K562 (cell line): ENCODE results near the gene TMEM107. TPM values are rescaled to one million over a fixed set of nuclear protein-coding genes. Genes with fewer than 3 reads are reported as not detected.
A peak's percentile ranks its signal among the peaks of the same experiment; 100 is the strongest.

Experiments used
- CBFB ChIP-seq: sonication (generic); formaldehyde crosslinking; IDR thresholded peaks from 2 replicates; pipeline ENCODE4 v1.4.0; 2020; ENCODE audit warnings: mild to moderate bottlenecking, missing genetic modification reagents
- CEBPZ ChIP-seq: fragments of 150-350 bp; IDR thresholded peaks from 2 replicates; pipeline ENCODE4 v1.6.1; 2014; ENCODE audit warnings: low read depth, mild to moderate bottlenecking, low read length, borderline replicate concordance
- CSDE1 ChIP-seq, 2 experiments: fragments of 450-650 bp; IDR thresholded peaks; 2 replicates each; pipeline ENCODE4 v1.6.1; 2016; ENCODE audit warnings: mild to moderate bottlenecking in 1 of 2
- DPF2 ChIP-seq: fragments of 450-650 bp; IDR thresholded peaks from 2 replicates; pipeline ENCODE4 v1.6.1; 2016
- JUND ChIP-seq, 2 experiments: IDR thresholded peaks; 2 replicates in 1 of 2; 3 replicates in 1 of 2; pipeline ENCODE4 v1.6.1; 2011; ENCODE audit warnings: borderline replicate concordance in 2 of 2, low read depth in 2 of 2, low read length in 2 of 2, improper control_type of control experiment in 1 of 2, missing biosample characterization in 1 of 2, missing genetic modification characterization in 1 of 2, missing genetic modification reagents in 1 of 2
- NFE2L1 ChIP-seq: fragments of 450-650 bp; IDR thresholded peaks from 2 replicates; pipeline ENCODE4 v1.6.1; 2016; ENCODE audit warnings: missing genetic modification characterization, low read depth, mild to moderate bottlenecking, missing compliant biosample characterization, moderate library complexity, borderline replicate concordance
- NR2C1 ChIP-seq, 2 experiments: fragments of 450-650 bp; IDR thresholded peaks; 2 replicates each; pipeline ENCODE4 v1.6.1; 2017; ENCODE audit warnings: mild to moderate bottlenecking in 2 of 2, antibody characterized with exemption in 1 of 2, inconsistent platforms in 1 of 2, missing compliant biosample characterization in 1 of 2, missing genetic modification characterization in 1 of 2
- RAD21 ChIP-seq, 2 experiments: fragments of 250-450 bp in 1 of 2; fragments of 450-650 bp in 1 of 2; sonication (Bioruptor Pico) in 1 of 2; formaldehyde crosslinking in 1 of 2; IDR thresholded peaks in 1 of 2; conservative IDR thresholded peaks in 1 of 2; 2 replicates each; pipeline versions ENCODE4 v1.4.0 to v1.8.0; 2020 to 2022; ENCODE audit warnings: mild to moderate bottlenecking in 2 of 2, moderate library complexity in 1 of 2
- TRIM24 ChIP-seq, 2 experiments: fragments of 450-650 bp; IDR thresholded peaks; 2 replicates each; pipeline ENCODE4 v1.6.1; 2016
- ZBTB17 ChIP-seq: fragments of 450-650 bp; formaldehyde crosslinking; IDR thresholded peaks from 2 replicates; pipeline ENCODE4 v1.4.0; 2020; ENCODE audit warnings: mild to moderate bottlenecking
- ZNF589 ChIP-seq: fragments of 200-800 bp; sonication (Bioruptor generic); IDR thresholded peaks from 2 replicates; pipeline ENCODE4 v1.6.1; 2016; ENCODE audit warnings: low read depth, missing genetic modification characterization, missing compliant biosample characterization
- ZNF592 ChIP-seq: fragments of 450-650 bp; IDR thresholded peaks from 2 replicates; pipeline ENCODE4 v1.6.1; 2017; ENCODE audit warnings: antibody characterized with exemption, mild to moderate bottlenecking
- polyA plus RNA-seq, 8 experiments: library from polyadenylated mRNA; depleted of rRNA in 4 of 8; stranded (reverse) in 5 of 8; unstranded in 3 of 8; fragments of >200 nt; fragmentation: Nextera tagmentation in 2 of 8; fragmentation: Illumina TruSeq in 1 of 8; extraction: Ambion mirVana in 2 of 8; extraction: Trizol in 1 of 8; gene quantifications; 2 replicates each; pipeline versions ENCODE4 v1.2.1 to v1.2.3, GENCODE V29; 2011 to 2014; ENCODE audit warnings: inconsistent platforms in 1 of 8, missing spikeins in 1 of 8
- total RNA-seq, 7 experiments: library from RNA; depleted of rRNA in 6 of 7; stranded (reverse); fragments of >200 nt in 6 of 7; fragmentation: Illumina TruSeq in 2 of 7; extraction: Trizol in 2 of 7; gene quantifications; 2 replicates each; pipeline versions ENCODE4 v1.2.1 to v1.2.3, GENCODE V29; 2011 to 2021; ENCODE audit warnings: low replicate concordance in 1 of 7
- TF ChIP-seq, protein P1 (sequence below), 3 experiments: IDR thresholded peaks in 2 of 3; conservative IDR thresholded peaks in 1 of 3; 2 replicates each; pipeline ENCODE4 v1.5.1; 2011 to 2012; ENCODE audit warnings: low read length in 3 of 3, mild to moderate bottlenecking in 3 of 3, control low read depth in 2 of 3, improper control_type of control experiment in 1 of 3, inconsistent platforms in 1 of 3, low read depth in 1 of 3, mixed read lengths in 1 of 3, moderate library complexity in 1 of 3; ENCODE audit not compliant: insufficient read depth in 2 of 3
- TF ChIP-seq, protein P2 (sequence below), 2 experiments: fragments of 250-450 bp in 1 of 2; fragments of 450-650 bp in 1 of 2; sonication (Bioruptor Pico) in 1 of 2; IDR thresholded peaks; 2 replicates each; pipeline versions ENCODE4 v1.6.1 to v1.8.0; 2016 to 2021; ENCODE audit warnings: mild to moderate bottlenecking in 2 of 2, moderate library complexity in 2 of 2, missing compliant biosample characterization in 1 of 2, missing genetic modification characterization in 1 of 2

Gene TMEM107
- total and polyA plus RNA-seq, 9 of the 15 experiments (the other 6 are each of a cell fraction or from before 2014, with no cell fraction given) = 7.1 to 26.2 (median 16.9) TPM

DNA sequence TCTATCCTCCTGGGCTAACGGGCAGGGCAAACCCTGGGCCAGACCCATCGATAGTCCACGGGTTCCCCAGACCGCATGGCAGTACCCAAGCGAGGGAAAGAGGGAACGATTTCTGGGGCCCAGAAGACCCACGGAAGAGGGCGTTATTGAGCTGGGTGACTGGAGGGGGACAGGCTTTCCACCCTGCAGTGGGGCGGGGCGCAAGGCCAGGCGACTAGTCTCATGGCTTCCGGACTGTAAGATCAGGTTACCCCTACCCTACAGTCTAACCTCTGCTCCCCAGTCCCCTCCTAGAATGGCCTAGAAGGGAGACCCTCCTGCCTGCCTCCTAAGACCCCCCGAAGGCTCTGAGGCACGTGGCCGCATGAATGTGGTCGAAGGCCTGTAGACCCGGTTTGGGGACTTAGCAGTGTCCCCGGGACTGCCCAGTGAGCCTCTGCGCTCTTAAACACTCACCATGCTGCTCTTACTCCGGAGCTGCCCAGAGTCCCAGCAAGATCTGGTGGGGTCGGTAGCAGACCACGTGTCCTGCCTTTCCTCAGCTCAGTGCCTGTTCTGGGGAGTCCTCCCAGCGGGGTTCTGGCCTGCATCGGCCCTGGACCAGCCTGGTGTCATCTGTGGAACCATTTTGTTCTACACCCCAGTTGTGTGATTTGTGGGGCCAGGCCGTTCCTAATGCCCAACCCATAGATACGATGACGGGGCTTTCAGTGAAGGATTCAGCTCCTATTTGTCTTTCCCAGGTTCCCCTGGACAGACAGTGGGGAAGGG lies 47.4 kb upstream of the TMEM107 start (continued):
- TF ChIP-seq ZNF589 = peak; percentile 50; the same call in 1 of the 2 replicates
- TF ChIP-seq RAD21 (CRISPR knock-in tag; conservative IDR thresholded peaks at IDR 0.05 in 1 of 2, IDR thresholded peaks at IDR 0.05 in 1 of 2) = peak; percentile 27 to 43
- TF ChIP-seq DPF2 = no peak
- TF ChIP-seq CEBPZ = no peak
- TF ChIP-seq CSDE1 (IDR thresholded peaks at IDR 0.05) = 0 out of 4 replicates have a peak, but pooled peaks of 1 of the 2 experiments have one; percentile 11
- peak; percentile 64 for TF ChIP-seq ZBTB17 (CRISPR knock-in tag)
- no peak for TF ChIP-seq NR2C1 (IDR thresholded peaks at IDR 0.05)
- peak; percentile 58; the same call in 1 of the 2 replicates for TF ChIP-seq NR2C1 (tag; IDR thresholded peaks at IDR 0.05)
- TF ChIP-seq, protein P1, sequence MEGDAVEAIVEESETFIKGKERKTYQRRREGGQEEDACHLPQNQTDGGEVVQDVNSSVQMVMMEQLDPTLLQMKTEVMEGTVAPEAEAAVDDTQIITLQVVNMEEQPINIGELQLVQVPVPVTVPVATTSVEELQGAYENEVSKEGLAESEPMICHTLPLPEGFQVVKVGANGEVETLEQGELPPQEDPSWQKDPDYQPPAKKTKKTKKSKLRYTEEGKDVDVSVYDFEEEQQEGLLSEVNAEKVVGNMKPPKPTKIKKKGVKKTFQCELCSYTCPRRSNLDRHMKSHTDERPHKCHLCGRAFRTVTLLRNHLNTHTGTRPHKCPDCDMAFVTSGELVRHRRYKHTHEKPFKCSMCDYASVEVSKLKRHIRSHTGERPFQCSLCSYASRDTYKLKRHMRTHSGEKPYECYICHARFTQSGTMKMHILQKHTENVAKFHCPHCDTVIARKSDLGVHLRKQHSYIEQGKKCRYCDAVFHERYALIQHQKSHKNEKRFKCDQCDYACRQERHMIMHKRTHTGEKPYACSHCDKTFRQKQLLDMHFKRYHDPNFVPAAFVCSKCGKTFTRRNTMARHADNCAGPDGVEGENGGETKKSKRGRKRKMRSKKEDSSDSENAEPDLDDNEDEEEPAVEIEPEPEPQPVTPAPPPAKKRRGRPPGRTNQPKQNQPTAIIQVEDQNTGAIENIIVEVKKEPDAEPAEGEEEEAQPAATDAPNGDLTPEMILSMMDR (IDR thresholded peaks at IDR 0.05 in 2 of 3, conservative IDR thresholded peaks at IDR 0.05 in 1 of 3; ENCODE audit: insufficient read depth in 2 of 3, low read depth in 1 of 3, low read length in 3 of 3) = peak; percentile 43 to 61 (median 50); a peak in 5 of 6 replicates
- TF ChIP-seq, protein P2, sequence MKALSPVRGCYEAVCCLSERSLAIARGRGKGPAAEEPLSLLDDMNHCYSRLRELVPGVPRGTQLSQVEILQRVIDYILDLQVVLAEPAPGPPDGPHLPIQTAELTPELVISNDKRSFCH (CRISPR knock-in tag; IDR thresholded peaks at IDR 0.05) = no peak
- TF ChIP-seq, protein P2 (tag; IDR thresholded peaks at IDR 0.05) = peak; percentile 56
- TF ChIP-seq CBFB (CRISPR knock-in tag) = no peak
- 0 out of 2 replicates have a peak, but pooled peaks have one; percentile 17 for TF ChIP-seq JUND (IDR thresholded peaks at IDR 0.05; ENCODE audit: borderline replicate concordance, low read depth, low read length)
- TF ChIP-seq JUND (tag; IDR thresholded peaks at IDR 0.05; ENCODE audit: borderline replicate concordance, low read depth, low read length) = no peak
- no peak for TF ChIP-seq NFE2L1 (tag)
- TF ChIP-seq ZNF592 = peak; percentile 84
- no peak for TF ChIP-seq TRIM24 (IDR thresholded peaks at IDR 0.05)
